Measurements from ENCODE around the gene IL4.

Gene IL4

DNA sequence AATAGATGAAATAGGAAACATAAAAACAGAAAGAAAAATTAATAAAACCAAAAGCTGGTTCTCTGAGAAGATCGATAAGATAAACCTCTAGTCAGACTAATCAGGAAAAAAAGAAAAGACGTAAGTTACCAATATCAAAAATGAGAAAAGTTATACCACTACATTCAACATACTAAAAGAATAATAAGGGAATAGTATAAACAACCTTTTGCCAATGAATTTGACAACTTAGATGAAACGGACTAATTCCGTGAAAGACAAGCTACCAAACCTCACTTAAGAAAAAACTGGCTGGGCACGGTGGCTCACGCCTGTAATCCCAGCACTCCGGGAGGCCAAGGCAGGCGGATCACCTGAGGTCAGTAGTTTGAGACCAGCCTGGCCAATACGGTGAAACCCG, 56.1 kb downstream of the IL4 start:
- DNase-seq (ENCODE audit: low read depth) = no peak
- H3K4me3 ChIP-seq (ENCODE audit: control insufficient read depth, low read depth, low read length) = no peak overlapping the region
- TF ChIP-seq, protein P1, sequence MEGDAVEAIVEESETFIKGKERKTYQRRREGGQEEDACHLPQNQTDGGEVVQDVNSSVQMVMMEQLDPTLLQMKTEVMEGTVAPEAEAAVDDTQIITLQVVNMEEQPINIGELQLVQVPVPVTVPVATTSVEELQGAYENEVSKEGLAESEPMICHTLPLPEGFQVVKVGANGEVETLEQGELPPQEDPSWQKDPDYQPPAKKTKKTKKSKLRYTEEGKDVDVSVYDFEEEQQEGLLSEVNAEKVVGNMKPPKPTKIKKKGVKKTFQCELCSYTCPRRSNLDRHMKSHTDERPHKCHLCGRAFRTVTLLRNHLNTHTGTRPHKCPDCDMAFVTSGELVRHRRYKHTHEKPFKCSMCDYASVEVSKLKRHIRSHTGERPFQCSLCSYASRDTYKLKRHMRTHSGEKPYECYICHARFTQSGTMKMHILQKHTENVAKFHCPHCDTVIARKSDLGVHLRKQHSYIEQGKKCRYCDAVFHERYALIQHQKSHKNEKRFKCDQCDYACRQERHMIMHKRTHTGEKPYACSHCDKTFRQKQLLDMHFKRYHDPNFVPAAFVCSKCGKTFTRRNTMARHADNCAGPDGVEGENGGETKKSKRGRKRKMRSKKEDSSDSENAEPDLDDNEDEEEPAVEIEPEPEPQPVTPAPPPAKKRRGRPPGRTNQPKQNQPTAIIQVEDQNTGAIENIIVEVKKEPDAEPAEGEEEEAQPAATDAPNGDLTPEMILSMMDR (conservative IDR thresholded peaks at IDR 0.05; ENCODE audit: control insufficient read depth, insufficient read depth, low read depth, low read length) = no peak
